KBM-7 (cell line): Measurements from ENCODE around the gene CPED1.
A peak's percentile ranks its signal among the peaks of the same experiment; 100 is the strongest.
"Not testable (repeated sequence)": the region's sequence is repeated elsewhere in the genome, so short reads cannot be mapped to it uniquely, and the experiment has no call there.

Experiments
- DNase-seq: peaks from one replicate; pipeline ENCODE4 v3.0.0-alpha.2; 2015
- in situ Hi-C: fragments of 300-500 bp; cut with MboI; formaldehyde crosslinking; loops from 2 replicates; pipeline ENCODE4 v1.14.3; 2020; ENCODE audit warnings: low sequenced_read_pairs, low pct_unique_long_range_greater_than_20kb, mixed read lengths

Gene CPED1

GRCh38 chr7:120993553-120994191 is 5.2 kb downstream of the CPED1 start:
- in situ Hi-C loops = no loop called here
- DNase-seq = no peak

- DNase-seq = no peak
- in situ Hi-C loops = no loop called here
Observed at GRCh38 chr7:120994512-120995410, 6.2 kb downstream of the CPED1 start.

- peak; percentile 69 for DNase-seq
- in situ Hi-C loops = no loop called here
Observed at GRCh38 chr7:120995654-120996053, 7.1 kb downstream of the CPED1 start.

- DNase-seq = peak; percentile 88
- in situ Hi-C loops = no loop called here
Observed at GRCh38 chr7:120996333-120996987, 7.9 kb downstream of the CPED1 start.

GRCh38 chr7:120996988-120997345 is 8.5 kb downstream of the CPED1 start:
- no peak for DNase-seq
- in situ Hi-C loops = no loop called here

- peak; percentile 46 for DNase-seq
- in situ Hi-C loops = no loop called here
Observed at GRCh38 chr7:120997882-120998474, 9.5 kb downstream of the CPED1 start.

GRCh38 chr7:120998520-120998919 is 10.0 kb downstream of the CPED1 start:
- DNase-seq = no peak
- in situ Hi-C loops = no loop called here

GRCh38 chr7:120998996-120999565 is 10.6 kb downstream of the CPED1 start:
- in situ Hi-C loops = no loop called here
- DNase-seq = no peak

GRCh38 chr7:121000081-121000983 is 11.8 kb downstream of the CPED1 start:
- no peak for DNase-seq
- in situ Hi-C loops = no loop called here

GRCh38 chr7:121001234-121001906 is 12.9 kb downstream of the CPED1 start:
- no peak for DNase-seq
- in situ Hi-C loops = no loop called here

GRCh38 chr7:121002048-121002756 is 13.7 kb downstream of the CPED1 start:
- in situ Hi-C loops = no loop called here
- no peak for DNase-seq

GRCh38 chr7:121002757-121003200 is 14.3 kb downstream of the CPED1 start:
- in situ Hi-C loops = no loop called here
- DNase-seq = no peak

- no peak for DNase-seq
- in situ Hi-C loops = no loop called here
Observed at GRCh38 chr7:121003986-121004685, 15.6 kb downstream of the CPED1 start.

- DNase-seq, in situ Hi-C loops: not testable (repeated sequence)
Observed at GRCh38 chr7:121005058-121005457, 16.5 kb downstream of the CPED1 start.

- in situ Hi-C loops = no loop called here
- DNase-seq = no peak
Observed at GRCh38 chr7:121005996-121006584, 17.6 kb downstream of the CPED1 start.

GRCh38 chr7:121006711-121007315 is 18.3 kb downstream of the CPED1 start:
- in situ Hi-C loops = no loop called here
- peak; percentile 28 for DNase-seq
